ENCODE measurements around the gene FBXO42.

- TF ChIP-seq ZNF384 (IDR thresholded peaks at IDR 0.05) (no peak), FOXA1 (IDR thresholded peaks at IDR 0.05) (no peak), SP1 (IDR thresholded peaks at IDR 0.05) (no peak), CTBP1 (IDR thresholded peaks at IDR 0.05; ENCODE audit: borderline replicate concordance) (no peak), ELF4 (IDR thresholded peaks at IDR 0.05) (no peak; the same call in 1 of the 2 replicates), HDGF (IDR thresholded peaks at IDR 0.05; ENCODE audit: borderline replicate concordance) (no peak), NFRKB (IDR thresholded peaks at IDR 0.05) (no peak)
Observed at GRCh38 chr1:16206547-16207317, 145.5 kb downstream of the FBXO42 start.

Measured in HEK293T (cell line).